Astrocyte (in vitro differentiated cells and primary cell): ENCODE results near the gene MYCBP2. TPM values are rescaled to one million over a fixed set of nuclear protein-coding genes. Genes with fewer than 3 reads are reported as not detected.
"Not testable (repeated sequence)": the region's sequence is repeated elsewhere in the genome, so short reads cannot be mapped to it uniquely, and the experiment has no call there.

Experiments used
- DNase-seq: peaks from one replicate; pipeline ENCODE4 v3.0.0-alpha.2; 2010; ENCODE audit warnings: low read depth
- FAIRE-seq: peaks from 2 replicates; lab custom pipeline; 2011; peaks lifted over from hg19 to GRCh38; lab: Jason Lieb, UNC
- H2AFZ ChIP-seq: 2 replicates; pipeline ENCODE4 v1.6.0; 2012; ENCODE audit warnings: low read depth, low read length, inconsistent platforms
- H3K27ac ChIP-seq: 2 replicates; pipeline ENCODE4 v1.5.1; 2011; ENCODE audit warnings: low read depth, low read length, inconsistent platforms
- H3K27me3 ChIP-seq: 2 replicates; pipeline ENCODE4 v1.6.0; 2011; ENCODE audit warnings: low read length, inconsistent platforms; ENCODE audit not compliant: insufficient read depth
- H3K36me3 ChIP-seq: 2 replicates; pipeline ENCODE4 v1.5.1; 2011; ENCODE audit warnings: low read length, inconsistent platforms; ENCODE audit not compliant: insufficient read depth
- H3K4me1 ChIP-seq: 2 replicates; pipeline ENCODE4 v1.5.1; 2011; ENCODE audit warnings: low read length, inconsistent platforms; ENCODE audit not compliant: insufficient read depth
- H3K4me2 ChIP-seq: 2 replicates; pipeline ENCODE4 v1.6.0; 2012; ENCODE audit warnings: low read length, inconsistent platforms
- H3K4me3 ChIP-seq: 2 replicates; pipeline ENCODE4 v1.5.1; 2011; ENCODE audit warnings: low read depth, mild to moderate bottlenecking, low read length, inconsistent platforms; ENCODE audit not compliant: insufficient read depth
- H3K79me2 ChIP-seq: 2 replicates; pipeline ENCODE4 v1.6.0; 2012; ENCODE audit warnings: mild to moderate bottlenecking, low read length, inconsistent platforms; ENCODE audit not compliant: insufficient read depth
- H3K9ac ChIP-seq: 2 replicates; pipeline ENCODE4 v1.6.0; 2012; ENCODE audit warnings: mild to moderate bottlenecking, low read length, inconsistent platforms
- H3K9me3 ChIP-seq: 2 replicates; pipeline ENCODE4 v1.5.1; 2012; ENCODE audit warnings: low read depth, mild to moderate bottlenecking, low read length, inconsistent platforms; ENCODE audit not compliant: insufficient read depth
- H4K20me1 ChIP-seq: 2 replicates; pipeline ENCODE4 v1.6.0; 2012; ENCODE audit warnings: low read length, inconsistent platforms; ENCODE audit not compliant: insufficient read depth
- H3K27ac Mint-ChIP-seq: one replicate; pipeline ENCODE4 v1.8.0; 2021; ENCODE audit warnings: mild to moderate bottlenecking, mixed read lengths; ENCODE audit not compliant: unreplicated experiment
- H3K27me3 Mint-ChIP-seq: one replicate; pipeline ENCODE4 v1.8.0; 2021; ENCODE audit warnings: low read depth, mixed read lengths; ENCODE audit not compliant: unreplicated experiment
- H3K36me3 Mint-ChIP-seq: one replicate; pipeline ENCODE4 v1.8.0; 2021; ENCODE audit warnings: low read depth, mixed read lengths; ENCODE audit not compliant: unreplicated experiment
- H3K4me1 Mint-ChIP-seq: one replicate; pipeline ENCODE4 v1.8.0; 2021; ENCODE audit warnings: low read depth, mixed read lengths; ENCODE audit not compliant: unreplicated experiment
- H3K4me3 Mint-ChIP-seq: one replicate; pipeline ENCODE4 v1.8.0; 2021; ENCODE audit warnings: mild to moderate bottlenecking, moderate library complexity, mixed read lengths; ENCODE audit not compliant: unreplicated experiment
- H3K9me3 Mint-ChIP-seq: one replicate; pipeline ENCODE4 v1.8.0; 2021; ENCODE audit warnings: mild to moderate bottlenecking, mixed read lengths; ENCODE audit not compliant: unreplicated experiment
- CTCF ChIP-seq: IDR thresholded peaks from 2 replicates; pipeline ENCODE4 v1.5.1; 2011; ENCODE audit warnings: low read depth, mild to moderate bottlenecking, inconsistent platforms, low read length, moderate library complexity; ENCODE audit not compliant: insufficient read depth
- EZH2 ChIP-seq: IDR thresholded peaks from 2 replicates; pipeline ENCODE4 v1.6.1; 2012; ENCODE audit warnings: mild to moderate bottlenecking, low read length, inconsistent platforms; ENCODE audit not compliant: insufficient read depth
- total RNA-seq: library from RNA; stranded (reverse); gene quantifications from 2 replicates; pipeline ENCODE4 v1.2.1, GENCODE V29; 2021

MYCBP2 gene
- total RNA-seq, 1 donor from 2014 or later = 72.3 TPM

DNA sequence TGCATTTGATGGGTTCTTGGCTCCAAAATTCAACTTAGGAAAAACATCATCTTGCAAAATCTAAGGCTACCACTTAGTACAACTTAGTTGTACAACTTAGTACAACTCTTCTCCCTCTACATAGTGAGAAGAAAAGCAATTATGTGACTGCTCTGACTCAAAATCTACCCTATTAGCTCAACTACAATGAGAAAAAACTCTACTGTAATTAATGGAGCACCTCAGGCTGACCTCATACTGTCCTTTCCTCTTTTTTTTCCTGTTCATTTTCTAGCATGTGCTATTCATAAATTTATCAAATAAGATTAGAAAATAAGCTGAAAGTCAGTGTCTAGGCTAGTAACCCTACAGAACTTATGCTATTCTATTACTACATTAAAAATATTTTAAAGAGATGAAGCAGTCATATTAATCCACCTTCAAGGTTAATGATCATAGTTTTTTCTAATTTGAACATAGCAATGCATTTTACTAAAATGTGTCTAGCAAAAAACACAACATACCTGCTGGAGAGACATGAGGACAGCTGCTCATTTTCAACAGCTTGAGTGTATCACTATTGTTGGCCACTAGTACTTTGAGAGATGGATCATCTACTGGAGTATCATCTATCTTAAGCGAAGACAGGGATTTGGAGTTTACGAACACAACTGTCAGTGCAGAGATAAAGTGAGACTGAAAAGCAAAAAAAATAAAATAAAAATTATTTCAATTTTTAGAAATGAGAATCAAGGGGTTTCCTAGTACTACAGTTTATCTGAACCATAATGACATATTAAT is 311.8 kb downstream of the MYCBP2 start:
- no peak overlapping the region for H3K27ac Mint-ChIP-seq
- H3K27ac ChIP-seq = no peak overlapping the region
- peaks cover 76% of the 10 kb centered on the region for H3K79me2 ChIP-seq
- no peak for FAIRE-seq
- H3K36me3 ChIP-seq = peaks cover 43% of the 10 kb centered on the region
- H4K20me1 ChIP-seq = peaks cover 54% of the 10 kb centered on the region
- H3K4me1 ChIP-seq = no peaks in the 10 kb centered on the region
- no peak for TF ChIP-seq EZH2
- TF ChIP-seq CTCF = no peak
- no peaks in the 10 kb centered on the region for H3K27me3 ChIP-seq
- no peak for DNase-seq
- H3K4me1 Mint-ChIP-seq = peaks cover 2% of the 10 kb centered on the region
- H3K36me3 Mint-ChIP-seq = peaks cover 19% of the 10 kb centered on the region
- no peak overlapping the region for H2AFZ ChIP-seq
- no peak overlapping the region for H3K4me2 ChIP-seq
- no peak overlapping the region for H3K4me3 Mint-ChIP-seq
- H3K9me3 ChIP-seq = no peaks in the 10 kb centered on the region
- H3K27me3 Mint-ChIP-seq = no peaks in the 10 kb centered on the region
- no peak overlapping the region for H3K9ac ChIP-seq
- no peaks in the 10 kb centered on the region for H3K9me3 Mint-ChIP-seq
- H3K4me3 ChIP-seq = no peak overlapping the region

DNA sequence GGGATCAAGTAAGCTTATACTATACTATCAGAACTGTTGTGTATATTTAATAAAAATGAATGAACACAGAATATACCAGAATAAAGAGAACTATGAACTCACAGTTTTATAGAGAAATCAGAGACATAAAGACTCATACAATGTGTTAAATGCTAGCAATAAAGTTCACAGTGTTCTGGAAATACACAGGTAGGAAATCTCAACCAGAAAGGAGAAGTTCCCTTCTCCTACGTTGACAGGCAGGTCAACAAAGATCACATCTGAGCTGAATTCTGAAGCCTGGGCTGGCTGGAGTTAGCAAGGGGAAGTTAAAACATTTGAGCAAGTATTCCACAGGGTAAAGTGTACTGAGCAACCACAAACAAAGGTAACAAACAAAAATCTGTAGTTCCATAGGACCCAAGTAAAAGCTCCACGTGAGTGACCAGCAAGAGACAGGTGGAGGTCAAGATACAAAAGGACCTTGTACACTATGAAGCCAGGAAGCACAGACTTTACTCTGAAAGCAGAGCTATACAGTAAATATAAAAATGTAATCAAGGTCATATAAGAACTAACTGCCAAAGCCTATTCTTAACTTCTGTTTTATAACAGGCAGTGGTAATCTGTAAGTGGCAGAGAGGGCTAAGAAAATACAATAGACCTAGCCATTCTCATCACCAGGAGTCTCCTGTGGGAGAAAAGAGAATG is 312.9 kb downstream of the MYCBP2 start:
- DNase-seq (no peak), FAIRE-seq (no peak)
- Histone ChIP-seq H3K79me2 (peaks cover 68% of the 10 kb centered on the region), H3K4me3 (no peak overlapping the region), H2AFZ (no peak overlapping the region), H4K20me1 (peaks cover 49% of the 10 kb centered on the region), H3K4me2 (no peak overlapping the region), H3K9me3 (no peaks in the 10 kb centered on the region), H3K36me3 (peaks cover 43% of the 10 kb centered on the region), H3K27ac (no peak overlapping the region), H3K9ac (no peak overlapping the region), H3K4me1 (no peaks in the 10 kb centered on the region), H3K27me3 (no peaks in the 10 kb centered on the region)
- Mint-ChIP-seq H3K27me3 (no peaks in the 10 kb centered on the region), H3K36me3 (peaks cover 21% of the 10 kb centered on the region), H3K4me1 (peaks cover 2% of the 10 kb centered on the region), H3K9me3 (no peaks in the 10 kb centered on the region), H3K27ac (no peak overlapping the region), H3K4me3 (no peak overlapping the region)
- TF ChIP-seq EZH2 = no peak
- no peak for TF ChIP-seq CTCF

DNA sequence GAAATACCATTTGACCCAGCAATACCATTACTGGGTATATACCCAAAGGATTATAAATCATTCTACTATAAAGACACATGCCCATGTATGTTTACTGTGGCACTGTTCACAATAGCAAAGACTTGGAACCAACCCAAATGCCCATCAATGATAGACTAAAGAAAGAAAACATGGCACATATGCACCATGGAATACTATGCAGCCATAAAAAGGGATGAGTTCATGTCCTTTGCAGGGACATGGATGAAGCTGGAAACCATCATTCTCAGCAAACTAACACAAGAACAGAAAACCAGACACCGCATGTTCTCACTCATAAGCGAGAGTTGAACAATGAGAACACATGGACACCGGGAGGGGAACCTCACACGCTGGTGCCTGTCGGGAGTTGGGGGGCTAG is 317.2 kb downstream of the MYCBP2 start:
- not testable (repeated sequence) for H3K4me2 ChIP-seq, H3K27ac Mint-ChIP-seq, H3K4me3 Mint-ChIP-seq, DNase-seq, H3K27me3 Mint-ChIP-seq, H3K9ac ChIP-seq, H3K4me3 ChIP-seq, H3K4me1 Mint-ChIP-seq, H3K9me3 Mint-ChIP-seq, FAIRE-seq, H3K4me1 ChIP-seq, H3K27ac ChIP-seq, H3K9me3 ChIP-seq, H3K27me3 ChIP-seq, H2AFZ ChIP-seq
- Histone ChIP-seq H3K79me2 (peaks cover 50% of the 10 kb centered on the region), H4K20me1 (peaks cover 60% of the 10 kb centered on the region), H3K36me3 (peaks cover 34% of the 10 kb centered on the region)
- H3K36me3 Mint-ChIP-seq = peaks cover 17% of the 10 kb centered on the region
